ENCODE results near the gene ZCCHC7.

Gene ZCCHC7

GRCh38 chr9:37148181-37148580 is 27.8 kb downstream of the ZCCHC7 start:
- Histone ChIP-seq H3K9ac (ENCODE audit: low read depth, low read length, poor library complexity, severe bottlenecking) (peak overlapping the region; percentile 50), H3K4me2 (ENCODE audit: low read depth, low read length, poor library complexity, severe bottlenecking) (peak overlapping the region; percentile 77)

GRCh38 chr9:37149666-37150308 is 29.4 kb downstream of the ZCCHC7 start:
- Histone ChIP-seq H3K9me3 (ENCODE audit: insufficient read depth, low read depth, low read length) (no peaks in the 10 kb centered on the region), H3K27me3 (ENCODE audit: insufficient read depth, low read length, poor library complexity, severe bottlenecking) (no peaks in the 10 kb centered on the region), H3F3A (ENCODE audit: low read depth) (no peaks in the 10 kb centered on the region), H3K4me2 (ENCODE audit: low read depth, low read length, poor library complexity, severe bottlenecking) (no peak overlapping the region), H3K36me3 (ENCODE audit: insufficient read depth, low read length) (peaks cover 10% of the 10 kb centered on the region; the same call in 1 of the 2 replicates), H3K4me3 (ENCODE audit: low read length, poor library complexity, severe bottlenecking) (no peak overlapping the region), H2AFZ (ENCODE audit: low read length) (no peak overlapping the region), H4K20me1 (ENCODE audit: insufficient read depth, low read length, poor library complexity, severe bottlenecking) (peaks cover 6% of the 10 kb centered on the region), H3K9ac (ENCODE audit: low read depth, low read length, poor library complexity, severe bottlenecking) (no peak overlapping the region), H3K79me2 (ENCODE audit: insufficient read depth, low read length) (peaks cover 64% of the 10 kb centered on the region), H3K4me1 (ENCODE audit: insufficient read depth, low read length, poor library complexity, severe bottlenecking) (peaks cover 61% of the 10 kb centered on the region), H3K9me2 (replicated peaks; ENCODE audit: low read depth, low read length) (no peaks in the 10 kb centered on the region)
- TF ChIP-seq EZH2phosphoT487 (IDR thresholded peaks at IDR 0.05; ENCODE audit: borderline replicate concordance): no peak
- TF ChIP-seq, protein P1, sequence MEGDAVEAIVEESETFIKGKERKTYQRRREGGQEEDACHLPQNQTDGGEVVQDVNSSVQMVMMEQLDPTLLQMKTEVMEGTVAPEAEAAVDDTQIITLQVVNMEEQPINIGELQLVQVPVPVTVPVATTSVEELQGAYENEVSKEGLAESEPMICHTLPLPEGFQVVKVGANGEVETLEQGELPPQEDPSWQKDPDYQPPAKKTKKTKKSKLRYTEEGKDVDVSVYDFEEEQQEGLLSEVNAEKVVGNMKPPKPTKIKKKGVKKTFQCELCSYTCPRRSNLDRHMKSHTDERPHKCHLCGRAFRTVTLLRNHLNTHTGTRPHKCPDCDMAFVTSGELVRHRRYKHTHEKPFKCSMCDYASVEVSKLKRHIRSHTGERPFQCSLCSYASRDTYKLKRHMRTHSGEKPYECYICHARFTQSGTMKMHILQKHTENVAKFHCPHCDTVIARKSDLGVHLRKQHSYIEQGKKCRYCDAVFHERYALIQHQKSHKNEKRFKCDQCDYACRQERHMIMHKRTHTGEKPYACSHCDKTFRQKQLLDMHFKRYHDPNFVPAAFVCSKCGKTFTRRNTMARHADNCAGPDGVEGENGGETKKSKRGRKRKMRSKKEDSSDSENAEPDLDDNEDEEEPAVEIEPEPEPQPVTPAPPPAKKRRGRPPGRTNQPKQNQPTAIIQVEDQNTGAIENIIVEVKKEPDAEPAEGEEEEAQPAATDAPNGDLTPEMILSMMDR (conservative IDR thresholded peaks at IDR 0.05; ENCODE audit: low read length): no peak

More at GRCh38 chr9:37148181-37148580, 27.8 kb downstream of the ZCCHC7 start:
- Histone ChIP-seq H3K9me2 (replicated peaks; ENCODE audit: low read depth, low read length) (no peaks in the 10 kb centered on the region), H3K4me1 (ENCODE audit: insufficient read depth, low read length, poor library complexity, severe bottlenecking) (peaks cover 69% of the 10 kb centered on the region), H2AFZ (ENCODE audit: low read length) (no peak overlapping the region), H3K9me3 (ENCODE audit: insufficient read depth, low read depth, low read length) (no peaks in the 10 kb centered on the region), H3K4me3 (ENCODE audit: low read length, poor library complexity, severe bottlenecking) (no peak overlapping the region), H3K27me3 (ENCODE audit: insufficient read depth, low read length, poor library complexity, severe bottlenecking) (no peaks in the 10 kb centered on the region), H4K20me1 (ENCODE audit: insufficient read depth, low read length, poor library complexity, severe bottlenecking) (peaks cover 6% of the 10 kb centered on the region), H3F3A (ENCODE audit: low read depth) (no peaks in the 10 kb centered on the region), H3K36me3 (ENCODE audit: insufficient read depth, low read length) (0 out of 2 replicates have a peak, but pooled peaks cover 3% of the 10 kb centered on the region), H3K79me2 (ENCODE audit: insufficient read depth, low read length) (peaks cover 62% of the 10 kb centered on the region)
- no peak for TF ChIP-seq EZH2phosphoT487 (IDR thresholded peaks at IDR 0.05; ENCODE audit: borderline replicate concordance)
- TF ChIP-seq, protein P1 (conservative IDR thresholded peaks at IDR 0.05; ENCODE audit: low read length): no peak

DNA sequence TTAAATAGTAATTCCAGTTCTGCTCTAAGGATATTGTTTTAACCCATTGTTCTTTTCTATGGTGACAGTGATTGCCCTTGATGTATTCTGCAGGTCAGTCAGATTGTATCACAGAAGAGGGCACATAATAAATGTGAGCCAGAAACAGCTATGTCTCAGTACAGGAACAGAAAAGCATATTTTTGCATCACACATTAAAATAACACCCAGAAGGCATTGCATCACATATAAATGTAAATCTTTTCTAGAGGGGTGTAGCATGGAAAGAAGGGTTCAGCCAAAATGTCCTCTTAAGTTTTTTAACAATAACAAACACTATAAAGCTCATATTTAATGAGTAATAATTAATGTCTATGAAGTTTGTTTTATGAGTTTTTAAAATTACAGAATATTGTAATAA is 30.0 kb downstream of the ZCCHC7 start:
- Histone ChIP-seq H4K20me1 (ENCODE audit: insufficient read depth, low read length, poor library complexity, severe bottlenecking) (peaks cover 6% of the 10 kb centered on the region), H3K9me3 (ENCODE audit: insufficient read depth, low read depth, low read length) (no peaks in the 10 kb centered on the region), H3K9me2 (replicated peaks; ENCODE audit: low read depth, low read length) (no peaks in the 10 kb centered on the region), H3K4me3 (ENCODE audit: low read length, poor library complexity, severe bottlenecking) (no peak overlapping the region), H3K36me3 (ENCODE audit: insufficient read depth, low read length) (peaks cover 10% of the 10 kb centered on the region; the same call in 1 of the 2 replicates), H3K4me2 (ENCODE audit: low read depth, low read length, poor library complexity, severe bottlenecking) (no peak overlapping the region), H2AFZ (ENCODE audit: low read length) (no peak overlapping the region), H3F3A (ENCODE audit: low read depth) (no peaks in the 10 kb centered on the region), H3K4me1 (ENCODE audit: insufficient read depth, low read length, poor library complexity, severe bottlenecking) (peaks cover 55% of the 10 kb centered on the region), H3K27me3 (ENCODE audit: insufficient read depth, low read length, poor library complexity, severe bottlenecking) (no peaks in the 10 kb centered on the region), H3K79me2 (ENCODE audit: insufficient read depth, low read length) (peaks cover 62% of the 10 kb centered on the region), H3K9ac (ENCODE audit: low read depth, low read length, poor library complexity, severe bottlenecking) (no peak overlapping the region)
- TF ChIP-seq EZH2phosphoT487 (IDR thresholded peaks at IDR 0.05; ENCODE audit: borderline replicate concordance): no peak
- TF ChIP-seq, protein P1 (conservative IDR thresholded peaks at IDR 0.05; ENCODE audit: low read length): no peak

Measured in Loucy (cell line).